Activated naive CD8-positive, alpha-beta T cell treated with anti-CD3 and anti-CD28 coated beads, Interleukin-2, amount 50 U/mL, for 16 hours (primary cell): ENCODE results near the gene MAPK8IP1.

ENCODE experiments used
- DNase-seq: peaks from one replicate; pipeline ENCODE4 v3.0.0-alpha.2; 2020; ENCODE audit warnings: low read depth, low spot score

MAPK8IP1 gene

GRCh38 chr11:45926001-45926401 is 40.5 kb downstream of the MAPK8IP1 start:
- DNase-seq, result no peak

GRCh38 chr11:45926536-45927331 is 41.3 kb downstream of the MAPK8IP1 start:
- DNase-seq, result no peak

- DNase-seq, result no peak
Measured at GRCh38 chr11:45927332-45927683, 41.9 kb downstream of the MAPK8IP1 start.

GRCh38 chr11:45927684-45928413 is 42.4 kb downstream of the MAPK8IP1 start:
- no peak for DNase-seq

GRCh38 chr11:45928535-45929215 is 43.2 kb downstream of the MAPK8IP1 start:
- DNase-seq, result no peak

GRCh38 chr11:45929486-45930030 is 44.1 kb downstream of the MAPK8IP1 start:
- no peak for DNase-seq

- no peak for DNase-seq
Measured at GRCh38 chr11:45930031-45930794, 44.8 kb downstream of the MAPK8IP1 start.

- DNase-seq, result no peak
Measured at GRCh38 chr11:45930951-45931570, 45.6 kb downstream of the MAPK8IP1 start.

GRCh38 chr11:45931739-45932138 is 46.3 kb downstream of the MAPK8IP1 start:
- DNase-seq, result no peak

- no peak for DNase-seq
Measured at GRCh38 chr11:45932217-45932616, 46.8 kb downstream of the MAPK8IP1 start.

GRCh38 chr11:45933131-45933831 is 47.8 kb downstream of the MAPK8IP1 start:
- no peak for DNase-seq

- DNase-seq, result no peak
Measured at GRCh38 chr11:45933846-45934579, 48.6 kb downstream of the MAPK8IP1 start.

GRCh38 chr11:45934580-45935318 is 49.3 kb downstream of the MAPK8IP1 start:
- no peak for DNase-seq

GRCh38 chr11:45935349-45936064 is 50.1 kb downstream of the MAPK8IP1 start:
- no peak for DNase-seq

GRCh38 chr11:45936511-45937054 is 51.1 kb downstream of the MAPK8IP1 start:
- DNase-seq, result no peak

- no peak for DNase-seq
Measured at GRCh38 chr11:45937916-45938315, 52.5 kb downstream of the MAPK8IP1 start.

GRCh38 chr11:45939836-45940235 is 54.4 kb downstream of the MAPK8IP1 start:
- DNase-seq, result no peak

GRCh38 chr11:45941285-45941684 is 55.8 kb downstream of the MAPK8IP1 start:
- DNase-seq, result no peak
